HL-60 (cell line): Measurements from ENCODE around the gene ZNF611.
"Not testable (repeated sequence)": the region's sequence is repeated elsewhere in the genome, so short reads cannot be mapped to it uniquely, and the experiment has no call there.

Experiments used
- DNase-seq, 2 experiments: peaks; one replicate each; pipeline ENCODE4 v3.0.0-alpha.2; 2010 to 2020; ENCODE audit warnings: low read depth in 1 of 2, low spot score in 1 of 2
- H3K27ac ChIP-seq: fragments of 250-450 bp; sonication (Bioruptor Pico); replicated peaks from 2 replicates; pipeline ENCODE4 v1.5.1; 2020; ENCODE audit warnings: mild to moderate bottlenecking, moderate library complexity
- H3K27me3 ChIP-seq: fragments of 250-450 bp; sonication (Bioruptor Pico); 2 replicates; pipeline ENCODE4 v1.5.1; 2021; ENCODE audit warnings: mild to moderate bottlenecking, moderate library complexity; ENCODE audit not compliant: insufficient read depth, poor library complexity, severe bottlenecking
- H3K4me3 ChIP-seq: replicated peaks from 2 replicates; pipeline ENCODE4 v1.5.1; 2011; ENCODE audit warnings: mild to moderate bottlenecking, control low read depth, low read length; ENCODE audit not compliant: insufficient read depth
- CTCF ChIP-seq: IDR thresholded peaks from one replicate; pipeline ENCODE4 v1.5.1; 2011; ENCODE audit warnings: low read length, control low read depth, inconsistent platforms; ENCODE audit not compliant: insufficient read depth
- GABPA ChIP-seq: IDR thresholded peaks from 2 replicates; pipeline ENCODE4 v1.6.1; 2012; ENCODE audit warnings: low read depth
- POLR2AphosphoS5 ChIP-seq: IDR thresholded peaks from 2 replicates; pipeline ENCODE4 v1.6.1; 2012; ENCODE audit warnings: low read depth
- REST ChIP-seq: IDR thresholded peaks from 2 replicates; pipeline ENCODE4 v1.6.1; 2012; ENCODE audit warnings: low read depth; ENCODE audit not compliant: insufficient replicate concordance
- SPI1 ChIP-seq: IDR thresholded peaks from 2 replicates; pipeline ENCODE4 v1.6.1; 2012; ENCODE audit warnings: low read depth, mild to moderate bottlenecking, borderline replicate concordance

The ZNF611 gene

GRCh38 chr19:52703917-52704316 lies 30.9 kb downstream of the ZNF611 start:
- no peak for DNase-seq
- H3K27ac ChIP-seq: no peak overlapping the region
- no peak overlapping the region for H3K4me3 ChIP-seq
- TF ChIP-seq CTCF: no peak
- TF ChIP-seq REST: no peak
- TF ChIP-seq POLR2AphosphoS5: no peak
- no peak for TF ChIP-seq SPI1
- no peak for TF ChIP-seq GABPA
- H3K27me3 ChIP-seq: no peaks in the 10 kb centered on the region

- H3K27me3 ChIP-seq: no peaks in the 10 kb centered on the region
- TF ChIP-seq POLR2AphosphoS5: no peak
- TF ChIP-seq GABPA: no peak
- no peak for TF ChIP-seq CTCF
- no peak for TF ChIP-seq SPI1
- no peak for TF ChIP-seq REST
- no peak overlapping the region for H3K4me3 ChIP-seq
- H3K27ac ChIP-seq: no peak overlapping the region
- DNase-seq: no peak
Observed at GRCh38 chr19:52700673-52701072, 34.2 kb downstream of the ZNF611 start.

GRCh38 chr19:52699555-52699954 lies 35.3 kb downstream of the ZNF611 start:
- peak in 1 of 2 experiments; percentile 11 for DNase-seq
- not testable (repeated sequence) for H3K27me3 ChIP-seq, H3K27ac ChIP-seq, H3K4me3 ChIP-seq

- TF ChIP-seq POLR2AphosphoS5 (no peak), REST (no peak), CTCF (no peak), GABPA (no peak), SPI1 (no peak)
- DNase-seq: no peak
Observed at GRCh38 chr19:52695996-52696395, 38.8 kb downstream of the ZNF611 start.

More at GRCh38 chr19:52695996-52696395, 38.8 kb downstream of the ZNF611 start:
- Histone ChIP-seq H3K4me3 (no peak overlapping the region), H3K27ac (no peak overlapping the region), H3K27me3 (no peaks in the 10 kb centered on the region)
